Endodermal cell (in vitro differentiated cells): Measurements from ENCODE around the gene SH3PXD2B. TPM values are rescaled to one million over a fixed set of nuclear protein-coding genes. Genes with fewer than 3 reads are reported as not detected.

Source experiments
- DNase-seq: peaks from one replicate; pipeline ENCODE4 v3.0.0-alpha.2; 2017
- H3K27ac ChIP-seq: 2 replicates; pipeline ENCODE4 v1.5.1; 2013; ENCODE audit warnings: mild to moderate bottlenecking, low read depth, low read length, moderate library complexity
- H3K27me3 ChIP-seq: 2 replicates; pipeline ENCODE4 v1.6.1; 2013; ENCODE audit warnings: mild to moderate bottlenecking, low read length, moderate library complexity; ENCODE audit not compliant: insufficient read depth, control insufficient read depth, poor library complexity, severe bottlenecking
- H3K36me3 ChIP-seq: 2 replicates; pipeline ENCODE4 v1.7.0; 2013; ENCODE audit warnings: mild to moderate bottlenecking, low read length, moderate library complexity; ENCODE audit not compliant: control insufficient read depth, insufficient read depth
- H3K4me1 ChIP-seq: one replicate; pipeline ENCODE4 v1.7.0; 2013; ENCODE audit warnings: low read length; ENCODE audit not compliant: control insufficient read depth, insufficient read depth
- H3K4me3 ChIP-seq: 2 replicates; pipeline ENCODE4 v1.5.1; 2013; ENCODE audit warnings: mild to moderate bottlenecking, low read length, moderate library complexity
- H3K9ac ChIP-seq: 2 replicates; pipeline ENCODE4 v1.6.1; 2013; ENCODE audit warnings: mild to moderate bottlenecking, low read length, moderate library complexity; ENCODE audit not compliant: poor library complexity, severe bottlenecking; ENCODE audit errors: extremely low read depth
- H3K9me3 ChIP-seq: 2 replicates; pipeline ENCODE4 v1.6.1; 2013; ENCODE audit warnings: mild to moderate bottlenecking, low read length, moderate library complexity; ENCODE audit not compliant: control insufficient read depth
- H3K27ac Mint-ChIP-seq: 2 replicates; pipeline ENCODE4 v1.8.0; 2020; ENCODE audit warnings: mixed read lengths
- H3K27me3 Mint-ChIP-seq: 2 replicates; pipeline ENCODE4 v1.8.0; 2021; ENCODE audit warnings: mild to moderate bottlenecking, mixed read lengths; ENCODE audit not compliant: insufficient read depth
- H3K36me3 Mint-ChIP-seq: 2 replicates; pipeline ENCODE4 v1.8.0; 2020; ENCODE audit warnings: low read depth, mixed read lengths
- H3K4me1 Mint-ChIP-seq: 2 replicates; pipeline ENCODE4 v1.8.0; 2020; ENCODE audit warnings: mixed read lengths
- H3K4me3 Mint-ChIP-seq: 2 replicates; pipeline ENCODE4 v1.8.0; 2020; ENCODE audit warnings: mild to moderate bottlenecking, moderate library complexity, mixed read lengths
- H3K9me3 Mint-ChIP-seq: 2 replicates; pipeline ENCODE4 v1.8.0; 2020; ENCODE audit warnings: mild to moderate bottlenecking, mixed read lengths
- CTCF ChIP-seq: fragments of 200-600 bp; sonication (generic); conservative IDR thresholded peaks from 2 replicates; pipeline ENCODE4 v1.5.0; 2021; ENCODE audit warnings: antibody characterized with exemption, mild to moderate bottlenecking
- WGBS, 2 experiments: methylation state at CpG; one replicate each; pipeline versions ENCODE4 v1.1.5 to v1.1.7; 2013; ENCODE audit warnings: missing lambda C conversion rate in 2 of 2, mixed read lengths in 1 of 2; ENCODE audit not compliant: insufficient coverage in 1 of 2, insufficient read length in 1 of 2; 5-methylcytosine and 5-hydroxymethylcytosine counted together
- total RNA-seq, 2 donors: library from RNA; stranded (reverse); fragmentation: NEBNext Ultra II Directional in 1 of 2; extraction: Animal tissue kit (Norgen Biotek cat#: 25700) in 1 of 2; gene quantifications; 2 replicates in 1 of 2; 3 replicates in 1 of 2; pipeline ENCODE4 v1.2.1, GENCODE V29; 2021

SH3PXD2B gene
- total RNA-seq, 2 donors from 2014 or later = 62.2 to 74.9 TPM

- H3K4me1 Mint-ChIP-seq = peaks cover 39% of the 10 kb centered on the region
- peaks cover 18% of the 10 kb centered on the region for H3K36me3 ChIP-seq
- no peak overlapping the region for H3K9ac ChIP-seq
- 80 to 83% methylated on average over 1 to 4 of the region's 4 CpGs for WGBS, 2 experiments
- TF ChIP-seq CTCF = no peak
- H3K4me3 ChIP-seq = peak overlapping the region; percentile 99
- no peak for DNase-seq
- peak overlapping the region; percentile 5 for H3K27ac Mint-ChIP-seq
- H3K4me3 Mint-ChIP-seq = peak overlapping the region; percentile 96
- H3K36me3 Mint-ChIP-seq = peaks cover 12% of the 10 kb centered on the region
- H3K27me3 ChIP-seq = no peaks in the 10 kb centered on the region
- no peaks in the 10 kb centered on the region for H3K4me1 ChIP-seq
- H3K27me3 Mint-ChIP-seq = peaks cover 3% of the 10 kb centered on the region
- H3K27ac ChIP-seq = no peak overlapping the region
- no peaks in the 10 kb centered on the region for H3K9me3 ChIP-seq
- no peaks in the 10 kb centered on the region for H3K9me3 Mint-ChIP-seq
Measured at GRCh38 chr5:172280929-172281328, 173.4 kb downstream of the SH3PXD2B start.

GRCh38 chr5:172280317-172280716 is 174.0 kb downstream of the SH3PXD2B start:
- H3K4me1 Mint-ChIP-seq = peaks cover 38% of the 10 kb centered on the region

GRCh38 chr5:172278356-172278755 is 176.0 kb downstream of the SH3PXD2B start:
- Mint-ChIP-seq H3K9me3 (no peaks in the 10 kb centered on the region), H3K27ac (no peak overlapping the region), H3K4me1 (peaks cover 35% of the 10 kb centered on the region), H3K4me3 (no peak overlapping the region), H3K36me3 (peaks cover 15% of the 10 kb centered on the region), H3K27me3 (no peaks in the 10 kb centered on the region)
- no peaks in the 10 kb centered on the region for H3K4me1 ChIP-seq
- H3K27ac ChIP-seq = no peak overlapping the region
- H3K9me3 ChIP-seq = no peaks in the 10 kb centered on the region
- no peak for DNase-seq
- no peak for TF ChIP-seq CTCF
- no peak overlapping the region for H3K9ac ChIP-seq
- no peak overlapping the region for H3K4me3 ChIP-seq
- no peaks in the 10 kb centered on the region for H3K27me3 ChIP-seq
- WGBS, 2 experiments = 93% methylated on average over 8 of the region's 9 CpGs; no CpG with 5 or more reads in 1 of the 2 experiments
- H3K36me3 ChIP-seq = peaks cover 18% of the 10 kb centered on the region

More at GRCh38 chr5:172280317-172280716, 174.0 kb downstream of the SH3PXD2B start:
- no peak overlapping the region for H3K4me3 Mint-ChIP-seq
- WGBS, 2 experiments = 98 to 100% methylated on average over 1 to 5 of the region's 5 CpGs
- no peak for TF ChIP-seq CTCF
- H3K27ac ChIP-seq = no peak overlapping the region
- H3K27ac Mint-ChIP-seq = no peak overlapping the region
- no peaks in the 10 kb centered on the region for H3K4me1 ChIP-seq
- H3K36me3 Mint-ChIP-seq = peaks cover 12% of the 10 kb centered on the region
- DNase-seq = no peak
- H3K9ac ChIP-seq = no peak overlapping the region
- H3K36me3 ChIP-seq = peaks cover 18% of the 10 kb centered on the region
- no peaks in the 10 kb centered on the region for H3K9me3 ChIP-seq
- no peak overlapping the region for H3K4me3 ChIP-seq
- no peaks in the 10 kb centered on the region for H3K9me3 Mint-ChIP-seq
- no peaks in the 10 kb centered on the region for H3K27me3 Mint-ChIP-seq
- no peaks in the 10 kb centered on the region for H3K27me3 ChIP-seq
